ENCODE data around the gene BIN1. TPM values are rescaled to one million over a fixed set of nuclear protein-coding genes. Genes with fewer than 3 reads are reported as not detected.

The BIN1 gene
- total RNA-seq, 1 experiment from 2014 or later = 58.9 TPM

DNA sequence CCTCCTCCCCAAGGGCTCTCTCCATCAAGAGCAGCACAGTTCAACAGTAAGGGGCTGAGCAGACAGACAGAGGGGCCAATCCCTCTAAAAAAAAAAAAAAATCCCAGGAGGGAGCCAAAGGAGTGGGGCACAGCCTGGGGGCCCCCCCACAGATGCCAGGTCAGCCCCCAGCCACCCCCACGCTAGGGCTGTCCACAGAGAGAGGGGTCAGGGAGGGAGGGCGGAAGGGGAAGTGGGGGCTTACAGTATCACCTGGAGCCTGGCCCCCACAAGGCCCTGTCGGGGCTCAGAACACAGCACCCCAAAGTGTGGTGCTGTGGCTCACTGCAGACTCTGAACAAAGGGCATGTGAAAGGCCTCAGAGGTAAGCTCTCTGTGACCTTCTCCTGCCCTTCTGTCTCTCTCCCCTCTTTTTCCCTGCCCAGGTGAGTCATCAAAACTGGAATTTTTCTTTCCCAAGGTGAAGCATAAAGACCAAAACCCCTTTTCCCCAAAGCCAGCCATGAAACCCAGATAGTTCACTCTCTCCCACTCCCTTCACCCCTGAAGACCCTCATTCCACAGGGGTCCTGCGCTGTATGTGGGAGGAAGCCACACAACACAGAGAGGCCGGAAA, 13.9 kb downstream of the BIN1 start:
- Histone ChIP-seq H3K9me2 (replicated peaks; ENCODE audit: low read length) (no peaks in the 10 kb centered on the region), H3K4me1 (ENCODE audit: insufficient read depth, low read length) (peaks cover 29% of the 10 kb centered on the region), H3K4me2 (ENCODE audit: low read length) (no peak overlapping the region), H3F3A (ENCODE audit: low read length, unreplicated experiment) (no peaks in the 10 kb centered on the region), H3K36me3 (ENCODE audit: low read depth, low read length) (no peaks in the 10 kb centered on the region), H3K9ac (ENCODE audit: low read length) (no peak overlapping the region), H3K27me3 (ENCODE audit: low read length) (no peaks in the 10 kb centered on the region), H3K27ac (ENCODE audit: low read length) (no peak overlapping the region), H2AFZ (ENCODE audit: low read length) (no peak overlapping the region), H3K79me2 (ENCODE audit: low read length) (peaks cover 21% of the 10 kb centered on the region), H3K9me3 (ENCODE audit: low read length) (no peaks in the 10 kb centered on the region), H4K20me1 (ENCODE audit: low read length) (no peaks in the 10 kb centered on the region), H3K4me3 (ENCODE audit: low read length) (no peak overlapping the region)
- TF ChIP-seq EZH2 (IDR thresholded peaks at IDR 0.05; ENCODE audit: low read length, unreplicated experiment) (no peak), EZH2phosphoT487 (IDR thresholded peaks at IDR 0.05; ENCODE audit: borderline replicate concordance, low read length) (no peak), CTCF (conservative IDR thresholded peaks at IDR 0.05; ENCODE audit: low read depth, low read length) (no peak)
- POLR2A ChIA-PET (ENCODE audit: unreplicated experiment) = no interaction called here
- intact Hi-C loops (cut with micrococcal nuclease) = no loop called here
- DNase-seq (peak; percentile 19), ATAC-seq (no peak)
- BruUV-seq (replicated peaks) = no TSS peak
- CTCF ChIA-PET = no interaction called here

- no peak overlapping the region for H3K9ac ChIP-seq (ENCODE audit: low read length)
- H3K9me2 ChIP-seq (replicated peaks; ENCODE audit: low read length) = no peaks in the 10 kb centered on the region
- no peak overlapping the region for H3K4me3 ChIP-seq (ENCODE audit: low read length)
- H3K4me2 ChIP-seq (ENCODE audit: low read length) = no peak overlapping the region
- no peaks in the 10 kb centered on the region for H3K27me3 ChIP-seq (ENCODE audit: low read length)
- DNase-seq (no peak), ATAC-seq (no peak)
- peaks cover 15% of the 10 kb centered on the region for H3K79me2 ChIP-seq (ENCODE audit: low read length)
- no peak overlapping the region for H2AFZ ChIP-seq (ENCODE audit: low read length)
- no peaks in the 10 kb centered on the region for H3K36me3 ChIP-seq (ENCODE audit: low read depth, low read length)
- POLR2A ChIA-PET (ENCODE audit: unreplicated experiment) = no interaction called here
- BruUV-seq (replicated peaks) = no TSS peak
- H3K27ac ChIP-seq (ENCODE audit: low read length) = no peak overlapping the region
- CTCF ChIA-PET = no interaction called here
- peaks cover 29% of the 10 kb centered on the region for H3K4me1 ChIP-seq (ENCODE audit: insufficient read depth, low read length)
- H3K9me3 ChIP-seq (ENCODE audit: low read length) = no peaks in the 10 kb centered on the region
- no peaks in the 10 kb centered on the region for H4K20me1 ChIP-seq (ENCODE audit: low read length)
- no peaks in the 10 kb centered on the region for H3F3A ChIP-seq (ENCODE audit: low read length, unreplicated experiment)
- no peak for TF ChIP-seq CTCF (conservative IDR thresholded peaks at IDR 0.05; ENCODE audit: low read depth, low read length)
- intact Hi-C loops (cut with micrococcal nuclease) = no loop called here
These were observed 14.6 kb downstream of the BIN1 start for GRCh38 chr2:127092306-127092705.

DNA sequence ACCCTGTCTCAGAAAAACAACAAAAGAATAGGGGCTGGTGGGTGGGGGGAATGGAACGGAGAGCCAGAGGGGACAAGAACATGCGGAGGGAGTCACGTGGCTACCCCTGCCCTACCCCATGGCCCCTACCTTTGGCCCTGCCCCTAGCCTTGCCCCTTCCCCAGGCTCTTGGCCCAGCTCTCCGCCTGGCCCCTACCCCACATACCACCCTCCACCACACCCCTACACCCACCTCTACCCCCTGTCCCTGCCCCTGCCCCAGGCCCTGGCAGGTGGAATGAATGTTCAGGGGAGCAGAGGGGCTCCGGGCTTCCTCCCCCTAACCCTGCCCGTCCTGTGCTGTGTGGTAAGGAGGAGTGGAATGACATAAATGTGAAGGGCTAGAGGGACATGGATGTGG, 15.1 kb downstream of the BIN1 start:
- Histone ChIP-seq H3F3A (ENCODE audit: low read length, unreplicated experiment) (no peaks in the 10 kb centered on the region), H3K4me1 (ENCODE audit: insufficient read depth, low read length) (peaks cover 29% of the 10 kb centered on the region), H3K36me3 (ENCODE audit: low read depth, low read length) (no peaks in the 10 kb centered on the region), H3K79me2 (ENCODE audit: low read length) (peaks cover 18% of the 10 kb centered on the region), H3K9me3 (ENCODE audit: low read length) (no peaks in the 10 kb centered on the region), H3K4me3 (ENCODE audit: low read length) (no peak overlapping the region), H3K27me3 (ENCODE audit: low read length) (no peaks in the 10 kb centered on the region), H3K9me2 (replicated peaks; ENCODE audit: low read length) (no peaks in the 10 kb centered on the region), H4K20me1 (ENCODE audit: low read length) (no peaks in the 10 kb centered on the region), H3K9ac (ENCODE audit: low read length) (no peak overlapping the region), H2AFZ (ENCODE audit: low read length) (no peak overlapping the region), H3K4me2 (ENCODE audit: low read length) (no peak overlapping the region), H3K27ac (ENCODE audit: low read length) (no peak overlapping the region)
- POLR2A ChIA-PET (ENCODE audit: unreplicated experiment) = no interaction called here
- no peak for TF ChIP-seq EZH2 (IDR thresholded peaks at IDR 0.05; ENCODE audit: low read length, unreplicated experiment)
- TF ChIP-seq EZH2phosphoT487 (IDR thresholded peaks at IDR 0.05; ENCODE audit: borderline replicate concordance, low read length) = no peak
- TF ChIP-seq CTCF (conservative IDR thresholded peaks at IDR 0.05; ENCODE audit: low read depth, low read length) = no peak
- ATAC-seq = no peak
- DNase-seq = no peak
- intact Hi-C loops (cut with micrococcal nuclease) = no loop called here
- BruUV-seq (replicated peaks) = no TSS peak
- CTCF ChIA-PET = no interaction called here
